Measurements from ENCODE around the gene PPP1R3F.

The PPP1R3F gene, protein sequence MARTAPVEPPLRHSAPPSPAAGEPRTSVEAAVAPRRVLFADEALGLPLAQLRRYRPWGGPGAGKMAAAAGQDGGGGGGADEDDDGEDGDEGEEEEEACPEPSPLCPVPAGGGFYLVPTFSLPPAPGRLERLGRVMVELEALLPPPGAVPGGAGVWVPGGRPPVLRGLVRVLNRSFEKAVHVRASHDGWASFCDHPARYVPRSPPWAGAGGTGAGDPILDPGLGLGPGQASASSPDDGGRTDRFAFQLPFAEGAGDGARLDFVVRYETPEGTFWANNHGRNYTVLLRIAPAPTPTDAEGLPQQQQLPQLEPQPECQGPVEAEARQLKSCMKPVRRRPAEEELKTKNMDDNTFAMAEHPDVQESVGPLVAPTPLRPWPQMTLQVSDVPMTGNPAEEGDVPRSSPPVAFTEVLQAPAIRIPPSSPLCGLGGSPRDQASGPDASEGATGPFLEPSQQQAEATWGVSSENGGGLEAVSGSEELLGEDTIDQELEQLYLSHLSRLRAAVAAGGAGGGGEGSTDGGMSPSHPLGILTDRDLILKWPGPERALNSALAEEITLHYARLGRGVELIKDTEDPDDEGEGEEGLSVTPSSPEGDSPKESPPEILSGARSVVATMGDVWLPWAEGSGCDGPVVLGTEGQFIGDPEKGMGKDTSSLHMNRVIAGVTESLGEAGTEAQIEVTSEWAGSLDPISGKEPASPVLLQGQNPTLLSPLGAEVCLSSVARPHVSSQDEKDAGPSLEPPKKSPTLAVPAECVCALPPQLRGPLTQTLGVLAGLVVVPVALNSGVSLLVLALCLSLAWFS

DNA sequence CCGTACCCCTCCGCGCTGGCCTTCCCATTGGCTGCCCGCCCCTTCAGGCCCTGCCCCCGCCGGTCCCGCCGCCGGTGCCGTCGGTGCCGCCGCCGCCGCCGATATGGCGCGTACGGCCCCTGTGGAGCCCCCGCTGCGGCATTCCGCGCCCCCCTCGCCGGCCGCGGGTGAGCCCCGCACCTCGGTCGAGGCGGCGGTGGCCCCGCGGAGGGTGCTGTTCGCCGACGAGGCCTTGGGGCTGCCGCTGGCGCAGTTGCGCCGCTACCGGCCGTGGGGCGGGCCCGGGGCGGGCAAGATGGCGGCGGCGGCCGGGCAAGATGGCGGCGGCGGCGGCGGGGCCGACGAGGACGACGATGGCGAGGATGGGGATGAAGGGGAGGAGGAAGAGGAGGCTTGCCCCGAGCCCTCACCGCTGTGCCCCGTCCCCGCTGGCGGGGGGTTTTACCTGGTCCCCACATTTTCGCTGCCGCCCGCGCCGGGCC lies at the start of gene PPP1R3F:
TSS of gene PPP1R3F (plus strand) at position 27 of the 482 bp plus-strand sequence. CDS start at position 104, 77 bp downstream.
- DNase-seq, result peak in 3 of 56 donors; percentile 36 to 61 (median 41)

DNA sequence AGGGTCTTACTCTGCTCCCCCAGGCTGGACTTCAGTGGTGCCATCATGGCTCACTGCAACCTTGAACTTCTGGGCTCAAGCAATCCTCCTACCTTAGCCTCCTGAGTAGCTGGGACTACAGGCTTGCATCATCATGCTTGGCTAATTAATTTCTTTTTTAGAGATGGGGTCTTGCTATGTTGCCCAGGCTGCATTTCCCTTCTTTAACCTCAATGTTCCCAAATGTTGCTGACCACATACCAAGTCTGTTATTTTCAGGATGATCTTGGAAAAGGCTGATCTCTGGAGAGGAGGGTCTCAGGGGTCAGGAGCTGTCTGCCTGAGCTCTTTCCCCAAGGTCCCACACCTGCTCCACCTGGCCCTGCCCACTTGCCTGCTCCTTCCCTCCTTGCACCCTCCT lies 49.5 kb upstream of the PPP1R3F start:
- DNase-seq, result no peak

- no peak for DNase-seq
Measured at GRCh38 chrX:49221868-49222267, 47.7 kb upstream of the PPP1R3F start.

GRCh38 chrX:49225858-49226257 lies 43.7 kb upstream of the PPP1R3F start:
- no peak for DNase-seq

GRCh38 chrX:49226946-49227345 lies 42.6 kb upstream of the PPP1R3F start:
- no peak for DNase-seq

GRCh38 chrX:49227726-49228125 lies 41.9 kb upstream of the PPP1R3F start:
- no peak for DNase-seq

DNA sequence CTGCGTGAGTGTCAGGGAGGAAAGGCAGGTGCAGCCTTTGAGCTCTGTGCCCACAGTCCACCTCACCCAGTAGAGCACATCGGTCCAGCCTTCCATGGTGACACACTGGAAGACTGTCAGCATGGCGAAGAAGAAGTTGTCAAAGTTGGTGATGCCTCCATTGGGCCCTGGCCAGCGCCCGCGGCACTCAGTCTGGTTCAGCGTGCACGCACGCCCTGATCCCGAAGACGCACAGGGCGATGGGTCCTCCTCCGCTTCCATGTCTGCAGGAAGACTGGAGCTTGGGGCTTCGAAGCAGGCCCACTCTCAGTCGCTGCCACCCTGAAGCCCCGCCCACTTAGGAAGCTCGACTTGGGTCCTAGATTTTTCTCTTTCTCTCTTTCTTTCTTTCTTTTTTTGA lies 41.4 kb upstream of the PPP1R3F start:
- no peak for DNase-seq

GRCh38 chrX:49230500-49231232 lies 38.9 kb upstream of the PPP1R3F start:
- peak in 10 of 56 donors; percentile 0 to 35 (median 6) for DNase-seq

DNA sequence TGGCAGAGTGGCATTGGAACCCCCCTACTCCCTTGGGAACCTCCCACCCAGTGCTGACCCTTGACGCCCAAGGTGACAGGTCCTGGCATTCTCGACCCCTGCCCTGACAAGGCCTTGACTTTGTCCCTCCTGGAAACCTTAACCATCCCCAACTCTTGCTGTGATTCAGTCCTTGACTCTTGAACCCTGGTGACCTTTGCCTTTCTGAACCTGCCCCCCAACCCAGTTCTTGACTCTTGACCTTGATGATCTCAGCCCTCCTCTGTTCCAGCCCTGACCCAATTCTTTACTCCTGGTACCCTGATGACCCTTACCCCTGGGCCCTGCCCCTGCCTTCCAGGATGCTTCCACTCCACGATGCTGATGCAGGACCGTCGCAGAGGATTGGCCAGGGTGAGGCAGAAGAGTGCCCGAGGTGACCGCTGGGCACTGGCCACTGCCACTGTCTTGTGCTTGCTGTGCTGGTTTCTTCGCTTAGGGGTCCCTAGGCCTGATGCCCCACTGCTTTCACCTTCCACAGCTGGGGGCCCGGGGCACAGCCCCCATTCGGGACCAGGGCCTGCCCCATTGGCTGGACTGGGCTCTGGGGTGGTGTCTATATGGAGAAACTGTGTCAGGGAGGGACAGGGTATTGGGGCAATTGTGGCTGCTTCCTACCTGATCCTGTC lies 38.1 kb upstream of the PPP1R3F start:
- no peak for DNase-seq

DNA sequence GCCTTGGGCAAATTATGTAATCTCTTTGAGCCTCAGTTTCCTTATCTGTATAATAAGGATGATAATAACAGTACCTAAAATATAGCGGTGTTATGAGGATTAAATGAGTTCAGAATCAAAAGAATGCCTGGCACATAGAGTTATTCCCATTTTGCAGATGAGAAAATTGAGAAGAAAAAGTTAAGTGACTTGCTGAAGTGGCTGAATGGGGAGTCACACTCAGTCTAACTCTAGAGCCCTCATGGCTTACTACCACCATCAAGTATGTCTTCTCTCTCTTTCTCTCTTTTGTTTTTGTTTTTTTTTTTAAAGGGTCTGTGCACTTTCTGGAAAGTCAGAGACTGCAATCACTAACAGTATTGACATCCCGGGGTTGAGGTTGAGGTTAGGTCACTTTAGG lies 37.1 kb upstream of the PPP1R3F start:
- DNase-seq, result no peak

- DNase-seq, result no peak
Measured at GRCh38 chrX:49233176-49233575, 36.4 kb upstream of the PPP1R3F start, which contains the start of gene CACNA1F. CACNA1F (minus strand) TSS chrX:49233340; CDS start chrX:49233309, 31 bp downstream.

DNA sequence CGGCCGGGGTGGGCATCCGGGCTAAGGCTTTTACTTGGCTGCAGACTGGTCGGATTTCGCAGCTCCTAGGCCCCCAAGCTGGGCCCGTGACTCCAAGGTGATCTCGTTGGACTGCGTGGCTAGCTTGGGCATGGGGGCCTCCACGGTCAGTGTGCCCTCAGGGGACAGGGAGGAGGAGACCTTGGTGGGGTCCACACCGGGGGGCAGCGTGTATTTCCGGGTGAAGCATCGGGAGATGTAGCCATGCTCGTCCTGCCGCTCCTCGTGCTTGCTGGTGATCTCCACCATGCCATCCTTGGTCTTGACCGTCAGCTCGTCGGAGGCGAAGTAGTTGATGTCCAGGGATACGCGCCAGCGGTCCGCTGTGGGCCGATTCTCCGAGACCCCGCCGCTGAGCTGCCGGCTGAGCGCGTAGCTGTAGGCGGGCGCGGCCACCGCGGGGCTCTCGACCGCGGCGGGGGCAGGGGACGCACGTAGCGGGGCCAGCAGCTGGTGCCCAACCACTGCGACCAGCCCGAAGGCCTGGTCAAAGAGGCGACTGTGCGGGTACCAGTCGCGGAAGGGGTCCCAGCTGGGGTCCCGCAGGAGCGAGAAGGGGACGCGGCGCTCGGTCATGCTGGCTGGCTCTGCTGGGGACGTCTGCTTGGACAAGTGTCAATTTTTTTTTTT lies 35.6 kb upstream of the PPP1R3F start:
- DNase-seq, result peak in 1 of 56 donors; percentile 1

GRCh38 chrX:49237060-49237459 lies 32.5 kb upstream of the PPP1R3F start:
- peak in 3 of 56 donors; percentile 2 to 5 (median 3) for DNase-seq

GRCh38 chrX:49238735-49239134 lies 30.9 kb upstream of the PPP1R3F start:
- no peak for DNase-seq

DNA sequence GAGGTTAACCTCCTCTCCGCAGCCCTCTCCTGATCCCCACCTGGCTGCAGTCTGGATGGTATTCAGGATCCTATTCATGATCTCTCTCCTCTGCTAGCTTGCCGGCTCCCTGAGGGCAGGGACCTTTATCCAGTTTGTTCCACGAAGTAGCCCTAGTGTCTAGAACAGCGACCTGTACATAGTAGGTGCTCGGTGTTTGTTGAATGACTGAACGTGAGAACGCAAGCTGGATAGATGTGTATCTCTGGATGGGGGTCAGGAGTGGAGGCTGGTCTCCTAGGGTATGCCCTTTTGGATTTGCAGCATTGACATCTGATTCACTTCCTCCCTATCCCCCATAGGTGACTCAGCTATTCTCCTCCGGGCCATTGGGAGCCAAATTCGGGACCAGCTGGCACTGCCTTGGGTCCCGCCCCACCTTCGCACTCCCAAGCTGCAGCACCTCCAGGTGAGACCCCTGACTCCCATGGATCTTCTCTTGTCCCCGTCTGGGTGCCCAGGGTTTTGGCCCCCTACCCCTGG lies 27.0 kb upstream of the PPP1R3F start:
- DNase-seq, result no peak

GRCh38 chrX:49243166-49243565 lies 26.4 kb upstream of the PPP1R3F start:
- no peak for DNase-seq

GRCh38 chrX:49244207-49244606 lies 25.4 kb upstream of the PPP1R3F start:
- no peak for DNase-seq

DNA sequence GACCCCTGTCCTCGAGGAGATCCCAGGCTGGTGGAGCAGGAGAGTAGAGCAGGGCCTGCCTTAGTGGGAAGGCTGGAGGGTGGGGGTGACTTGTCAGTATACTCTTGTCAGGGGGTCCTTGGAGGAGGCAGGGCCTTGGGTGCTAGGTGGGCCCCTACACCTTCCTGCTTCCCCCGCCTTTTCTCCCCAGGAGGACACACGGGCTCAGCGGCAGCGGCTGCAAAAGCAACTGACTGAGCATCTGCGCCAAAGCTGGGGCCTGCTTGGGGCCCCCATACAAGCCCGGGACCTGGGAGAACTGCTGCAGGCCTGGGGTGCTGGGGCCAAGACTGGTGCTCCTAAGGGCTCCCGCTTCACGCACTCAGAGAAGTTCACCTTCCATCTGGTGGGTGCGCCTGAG lies 23.1 kb upstream of the PPP1R3F start:
- no peak for DNase-seq

- no peak for DNase-seq
Measured at GRCh38 chrX:49247346-49247745, 22.2 kb upstream of the PPP1R3F start.
